ENCODE data around the gene NELFB. TPM values are rescaled to one million over a fixed set of nuclear protein-coding genes. Genes with fewer than 3 reads are reported as not detected.

Gene NELFB
- polyA plus RNA-seq, 1 donor from 2014 or later = 64.7 TPM

- no peak overlapping the region for H3K27ac ChIP-seq (ENCODE audit: low read length)
- no peaks in the 10 kb centered on the region for H4K20me1 ChIP-seq (ENCODE audit: insufficient read depth)
- no peak for TF ChIP-seq EP300 (conservative IDR thresholded peaks at IDR 0.05; ENCODE audit: poor library complexity, severe bottlenecking)
- TF ChIP-seq MXI1 (conservative IDR thresholded peaks at IDR 0.05; ENCODE audit: poor library complexity, severe bottlenecking) = no peak
- TF ChIP-seq SMC3 (conservative IDR thresholded peaks at IDR 0.05; ENCODE audit: poor library complexity) = no peak
- TF ChIP-seq RAD21 (conservative IDR thresholded peaks at IDR 0.05) = no peak
- no peak for TF ChIP-seq TAF1 (IDR thresholded peaks at IDR 0.05; ENCODE audit: low read depth)
- no peak for TF ChIP-seq CTCF (IDR thresholded peaks at IDR 0.05; ENCODE audit: poor library complexity, severe bottlenecking)
- no peak for TF ChIP-seq EZH2 (IDR thresholded peaks at IDR 0.05; ENCODE audit: borderline replicate concordance, insufficient read depth, low read length, poor library complexity, severe bottlenecking)
- no peak for TF ChIP-seq POLR2AphosphoS5 (IDR thresholded peaks at IDR 0.05)
- TF ChIP-seq, protein P1, sequence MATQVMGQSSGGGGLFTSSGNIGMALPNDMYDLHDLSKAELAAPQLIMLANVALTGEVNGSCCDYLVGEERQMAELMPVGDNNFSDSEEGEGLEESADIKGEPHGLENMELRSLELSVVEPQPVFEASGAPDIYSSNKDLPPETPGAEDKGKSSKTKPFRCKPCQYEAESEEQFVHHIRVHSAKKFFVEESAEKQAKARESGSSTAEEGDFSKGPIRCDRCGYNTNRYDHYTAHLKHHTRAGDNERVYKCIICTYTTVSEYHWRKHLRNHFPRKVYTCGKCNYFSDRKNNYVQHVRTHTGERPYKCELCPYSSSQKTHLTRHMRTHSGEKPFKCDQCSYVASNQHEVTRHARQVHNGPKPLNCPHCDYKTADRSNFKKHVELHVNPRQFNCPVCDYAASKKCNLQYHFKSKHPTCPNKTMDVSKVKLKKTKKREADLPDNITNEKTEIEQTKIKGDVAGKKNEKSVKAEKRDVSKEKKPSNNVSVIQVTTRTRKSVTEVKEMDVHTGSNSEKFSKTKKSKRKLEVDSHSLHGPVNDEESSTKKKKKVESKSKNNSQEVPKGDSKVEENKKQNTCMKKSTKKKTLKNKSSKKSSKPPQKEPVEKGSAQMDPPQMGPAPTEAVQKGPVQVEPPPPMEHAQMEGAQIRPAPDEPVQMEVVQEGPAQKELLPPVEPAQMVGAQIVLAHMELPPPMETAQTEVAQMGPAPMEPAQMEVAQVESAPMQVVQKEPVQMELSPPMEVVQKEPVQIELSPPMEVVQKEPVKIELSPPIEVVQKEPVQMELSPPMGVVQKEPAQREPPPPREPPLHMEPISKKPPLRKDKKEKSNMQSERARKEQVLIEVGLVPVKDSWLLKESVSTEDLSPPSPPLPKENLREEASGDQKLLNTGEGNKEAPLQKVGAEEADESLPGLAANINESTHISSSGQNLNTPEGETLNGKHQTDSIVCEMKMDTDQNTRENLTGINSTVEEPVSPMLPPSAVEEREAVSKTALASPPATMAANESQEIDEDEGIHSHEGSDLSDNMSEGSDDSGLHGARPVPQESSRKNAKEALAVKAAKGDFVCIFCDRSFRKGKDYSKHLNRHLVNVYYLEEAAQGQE (IDR thresholded peaks at IDR 0.05; ENCODE audit: borderline replicate concordance) = no peak
- no peaks in the 10 kb centered on the region for H3K9me2 ChIP-seq (ENCODE audit: insufficient read depth, low read length)
- no peak overlapping the region for H3K4me2 ChIP-seq (ENCODE audit: low read length)
- no peaks in the 10 kb centered on the region for H3F3A ChIP-seq (ENCODE audit: insufficient read depth, low read length, poor library complexity, severe bottlenecking)
- no peak overlapping the region for H2AFZ ChIP-seq (ENCODE audit: low read depth, low read length)
- no peak overlapping the region for H3K4me3 ChIP-seq (ENCODE audit: low read length)
- H3K79me2 ChIP-seq (replicated peaks; ENCODE audit: insufficient read depth, low read length) = no peaks in the 10 kb centered on the region
- H3K27me3 ChIP-seq (ENCODE audit: insufficient read depth, low read depth, low read length) = no peaks in the 10 kb centered on the region
- H3K36me3 ChIP-seq (ENCODE audit: insufficient read depth, low read length) = no peaks in the 10 kb centered on the region
- no peak overlapping the region for H3K9ac ChIP-seq (ENCODE audit: low read length)
- no peaks in the 10 kb centered on the region for H3K9me3 ChIP-seq (ENCODE audit: low read length)
These were observed 40.5 kb upstream of the NELFB start for GRCh38 chr9:137214620-137215019.

- Histone ChIP-seq H3K9ac (ENCODE audit: low read length) (no peak overlapping the region), H3F3A (ENCODE audit: insufficient read depth, low read length, poor library complexity, severe bottlenecking) (no peaks in the 10 kb centered on the region), H3K79me2 (replicated peaks; ENCODE audit: insufficient read depth, low read length) (no peaks in the 10 kb centered on the region), H4K20me1 (ENCODE audit: insufficient read depth) (no peaks in the 10 kb centered on the region), H3K27ac (ENCODE audit: low read length) (no peak overlapping the region), H3K9me3 (ENCODE audit: low read length) (no peaks in the 10 kb centered on the region), H3K27me3 (ENCODE audit: insufficient read depth, low read depth, low read length) (no peaks in the 10 kb centered on the region), H3K36me3 (ENCODE audit: insufficient read depth, low read length) (no peaks in the 10 kb centered on the region), H2AFZ (ENCODE audit: low read depth, low read length) (no peak overlapping the region), H3K4me3 (ENCODE audit: low read length) (no peak overlapping the region), H3K4me2 (ENCODE audit: low read length) (no peak overlapping the region), H3K9me2 (ENCODE audit: insufficient read depth, low read length) (no peaks in the 10 kb centered on the region)
- TF ChIP-seq TAF1 (IDR thresholded peaks at IDR 0.05; ENCODE audit: low read depth) (no peak), EP300 (conservative IDR thresholded peaks at IDR 0.05; ENCODE audit: poor library complexity, severe bottlenecking) (no peak), CTCF (IDR thresholded peaks at IDR 0.05; ENCODE audit: poor library complexity, severe bottlenecking) (no peak), MXI1 (conservative IDR thresholded peaks at IDR 0.05; ENCODE audit: poor library complexity, severe bottlenecking) (no peak), POLR2AphosphoS5 (IDR thresholded peaks at IDR 0.05) (no peak), RAD21 (conservative IDR thresholded peaks at IDR 0.05) (no peak), SMC3 (conservative IDR thresholded peaks at IDR 0.05; ENCODE audit: poor library complexity) (no peak), EZH2 (IDR thresholded peaks at IDR 0.05; ENCODE audit: borderline replicate concordance, insufficient read depth, low read length, poor library complexity, severe bottlenecking) (no peak)
- TF ChIP-seq, protein P1 (IDR thresholded peaks at IDR 0.05; ENCODE audit: borderline replicate concordance) = no peak
These were observed 39.7 kb upstream of the NELFB start for GRCh38 chr9:137215196-137215986.
